Stimulated activated CD4-positive, alpha-beta T cell treated with anti-CD3 and anti-CD28 coated beads, Interleukin-15, amount 100 ng/mL, for 1 hour (primary cell): Measurements from ENCODE around the gene FECH.

Experiments used
- DNase-seq, 2 donors: peaks; one replicate each; pipeline ENCODE4 v3.0.0-alpha.2; 2020; ENCODE audit warnings: low read depth in 1 of 2, low spot score in 1 of 2

Gene FECH

DNA sequence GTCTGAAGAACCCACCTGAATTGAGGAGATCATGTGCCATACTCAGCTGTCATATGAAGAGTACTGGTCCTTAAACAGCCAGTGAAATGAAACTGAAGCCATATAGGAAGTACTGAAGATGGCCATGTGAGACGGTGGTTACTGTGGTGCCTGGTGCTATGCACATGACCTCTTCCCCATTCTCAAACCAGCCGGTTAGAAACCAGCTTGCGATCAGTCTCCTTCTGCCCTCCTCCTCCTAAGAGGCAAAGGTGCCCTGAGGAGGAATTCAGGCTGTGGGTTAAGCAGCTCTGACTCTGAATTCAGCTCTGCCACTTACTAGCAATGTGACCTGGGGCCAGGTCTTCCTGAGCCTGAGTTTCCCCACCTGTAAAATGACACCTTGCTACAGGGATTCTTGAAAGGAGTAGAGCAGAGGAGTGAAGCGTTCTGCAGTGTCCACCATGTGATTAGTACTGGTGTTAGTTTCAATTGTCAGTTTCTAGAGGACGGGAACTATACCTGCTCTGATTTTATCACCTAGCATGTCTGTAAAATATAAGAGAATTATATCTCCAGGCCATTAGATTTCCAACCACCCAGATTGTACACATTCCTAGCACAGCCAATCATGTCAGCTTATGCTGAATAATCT is 5.1 kb downstream of the FECH start:
- no peak for DNase-seq

DNA sequence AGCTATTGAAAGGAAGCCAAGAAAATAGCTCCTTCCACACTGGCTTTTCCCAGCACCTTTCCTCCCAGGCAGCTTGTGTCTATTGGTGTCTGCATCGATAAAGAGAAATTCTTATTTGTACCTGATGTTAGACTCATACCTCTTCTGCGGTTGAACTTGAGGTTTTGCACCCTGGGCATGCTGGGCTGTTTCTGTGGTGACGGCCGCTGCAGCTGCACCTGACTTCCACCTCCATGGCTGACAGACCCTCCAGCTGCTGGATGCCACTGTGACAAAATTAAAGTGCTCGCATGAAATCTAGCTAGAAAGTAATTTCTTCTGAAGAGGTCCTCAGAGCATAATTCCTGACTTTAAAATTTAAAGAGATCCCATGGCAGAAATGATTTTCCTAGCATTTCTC is 6.6 kb downstream of the FECH start:
- no peak for DNase-seq

DNA sequence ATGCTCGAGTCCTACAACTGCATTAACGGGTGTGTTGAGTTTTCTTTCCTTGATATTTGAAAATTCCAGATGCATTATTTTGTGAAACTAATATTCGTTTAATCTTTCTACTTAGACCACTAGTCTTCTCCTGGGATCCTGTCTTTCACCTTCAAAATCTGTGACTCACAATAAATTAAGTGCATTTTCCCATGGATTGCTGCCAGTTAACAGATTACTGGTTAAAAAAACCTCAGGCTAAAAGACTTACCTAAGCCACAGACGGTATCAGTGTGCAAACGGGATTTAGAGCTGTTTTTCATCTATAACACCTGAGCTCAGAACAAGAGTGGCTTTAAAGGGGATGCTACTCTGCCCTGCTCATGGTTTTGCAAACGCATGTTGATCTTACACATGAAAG is 10.2 kb downstream of the FECH start:
- no peak for DNase-seq

GRCh38 chr18:57575542-57575941 is 11.0 kb downstream of the FECH start:
- DNase-seq = no peak

- no peak for DNase-seq
Observed at GRCh38 chr18:57574866-57575265, 11.6 kb downstream of the FECH start.

DNA sequence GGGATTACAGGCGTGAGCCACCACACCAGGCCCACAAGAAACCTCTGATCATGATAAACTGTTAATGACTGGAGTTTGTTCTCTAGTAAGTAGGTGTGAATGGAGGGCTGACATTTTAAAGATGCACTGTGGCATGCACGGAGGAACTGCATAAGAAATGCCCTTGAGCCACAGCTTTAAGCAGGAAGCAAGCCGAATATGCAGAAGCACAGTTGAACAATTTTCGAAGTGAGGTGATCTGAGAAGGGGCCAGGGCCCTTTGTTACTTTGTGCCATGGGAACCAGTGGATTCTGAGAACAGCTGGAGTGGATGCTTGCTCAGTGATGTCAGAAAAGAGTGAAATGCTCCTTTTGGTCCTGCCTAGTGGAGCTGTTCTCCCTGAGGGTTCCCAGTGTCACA is 16.3 kb downstream of the FECH start:
- DNase-seq = no peak

GRCh38 chr18:57569133-57569532 is 17.4 kb downstream of the FECH start:
- DNase-seq = no peak

DNA sequence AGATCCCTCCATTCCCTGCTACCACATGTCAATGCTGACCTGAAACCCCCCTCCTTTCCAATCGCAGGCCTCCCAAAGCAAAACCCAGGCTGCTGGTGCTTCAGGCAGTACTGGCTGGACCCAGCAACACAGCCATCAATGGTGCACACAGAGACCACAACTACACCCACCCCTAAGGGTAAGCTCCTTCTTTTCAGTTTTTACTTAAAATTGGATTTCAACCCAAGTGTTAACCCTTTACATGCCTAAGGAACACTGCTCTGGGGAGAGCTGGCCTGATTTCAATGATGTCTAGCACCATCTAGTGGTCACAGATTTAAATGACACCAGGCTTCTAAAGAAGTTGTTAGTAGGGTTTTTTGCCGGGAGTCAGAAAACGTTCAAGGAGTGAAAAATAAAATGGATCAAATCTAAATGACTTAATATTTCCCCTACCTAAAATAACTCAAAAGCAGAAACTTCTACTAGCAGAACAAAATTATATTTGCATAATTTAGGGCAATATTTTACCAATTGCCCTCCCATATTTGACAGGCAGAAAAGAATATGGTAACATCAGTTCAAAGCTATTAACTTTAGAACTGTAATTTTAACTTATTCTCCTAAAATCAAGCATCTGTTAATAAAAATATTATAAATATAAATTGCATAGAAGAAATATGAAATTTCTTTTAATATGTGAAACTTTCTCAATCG is 24.6 kb downstream of the FECH start:
- DNase-seq = no peak

DNA sequence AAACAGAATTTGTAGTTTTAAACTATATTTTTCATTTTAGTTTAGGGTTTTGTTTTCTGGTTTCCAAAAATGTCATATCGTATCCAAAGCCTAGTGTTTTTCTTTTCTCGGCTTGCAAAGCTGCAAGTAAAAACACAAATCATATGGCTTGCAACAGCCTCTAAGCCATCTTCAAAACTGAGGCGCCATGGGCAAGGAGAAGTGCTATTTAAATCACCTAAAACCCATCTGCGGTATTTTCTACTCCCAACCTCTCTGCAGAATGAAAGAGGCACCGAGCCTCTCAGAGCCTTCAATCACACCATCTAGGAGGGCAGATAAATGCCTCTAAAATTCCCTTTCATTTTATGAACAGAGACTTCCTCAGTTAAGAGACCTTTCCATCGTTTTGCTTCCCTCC is 25.2 kb downstream of the FECH start:
- no peak for DNase-seq

DNA sequence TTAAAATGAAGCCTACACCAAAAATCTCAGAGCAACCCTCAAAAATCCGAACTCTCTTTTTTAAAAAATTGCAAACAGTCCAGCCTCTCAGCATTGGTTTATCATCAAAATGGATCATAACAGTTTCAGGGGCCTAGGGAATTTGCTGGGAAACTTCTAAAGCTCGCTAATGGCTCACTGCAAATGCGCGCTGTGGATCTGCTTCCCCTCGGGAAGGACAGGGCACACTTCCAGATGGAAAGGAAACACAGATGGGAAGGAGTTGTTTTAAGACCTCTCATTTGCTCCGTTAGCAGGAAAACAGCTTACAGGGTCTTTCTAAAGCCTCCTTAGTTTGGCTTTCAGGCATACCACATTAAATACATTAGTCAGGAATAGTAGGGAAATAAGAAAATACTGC is 27.2 kb downstream of the FECH start:
- DNase-seq = no peak

- no peak for DNase-seq
Observed at GRCh38 chr18:57555134-57555533, 31.4 kb downstream of the FECH start.

GRCh38 chr18:57550510-57550909 is 36.0 kb downstream of the FECH start:
- no peak for DNase-seq

DNA sequence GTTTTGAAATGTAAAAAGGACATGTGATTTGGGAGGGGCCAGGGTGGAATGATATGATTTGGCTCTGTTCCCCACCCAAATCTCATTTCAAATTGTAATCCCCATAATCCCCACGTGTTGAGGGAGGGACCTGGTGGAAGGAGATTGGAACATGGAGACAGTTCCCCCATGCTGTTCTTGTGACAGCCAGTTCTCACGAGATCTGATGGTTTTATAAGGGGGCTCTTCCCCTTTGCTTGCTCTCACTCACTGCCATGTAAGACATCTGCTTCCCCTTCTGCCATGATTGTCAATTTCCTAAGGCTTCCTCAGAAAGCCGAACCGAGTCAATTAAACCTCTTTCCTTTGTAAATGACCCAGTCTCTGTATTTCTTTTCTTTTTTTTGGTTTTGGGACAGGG is 39.2 kb downstream of the FECH start:
- DNase-seq = no peak

DNA sequence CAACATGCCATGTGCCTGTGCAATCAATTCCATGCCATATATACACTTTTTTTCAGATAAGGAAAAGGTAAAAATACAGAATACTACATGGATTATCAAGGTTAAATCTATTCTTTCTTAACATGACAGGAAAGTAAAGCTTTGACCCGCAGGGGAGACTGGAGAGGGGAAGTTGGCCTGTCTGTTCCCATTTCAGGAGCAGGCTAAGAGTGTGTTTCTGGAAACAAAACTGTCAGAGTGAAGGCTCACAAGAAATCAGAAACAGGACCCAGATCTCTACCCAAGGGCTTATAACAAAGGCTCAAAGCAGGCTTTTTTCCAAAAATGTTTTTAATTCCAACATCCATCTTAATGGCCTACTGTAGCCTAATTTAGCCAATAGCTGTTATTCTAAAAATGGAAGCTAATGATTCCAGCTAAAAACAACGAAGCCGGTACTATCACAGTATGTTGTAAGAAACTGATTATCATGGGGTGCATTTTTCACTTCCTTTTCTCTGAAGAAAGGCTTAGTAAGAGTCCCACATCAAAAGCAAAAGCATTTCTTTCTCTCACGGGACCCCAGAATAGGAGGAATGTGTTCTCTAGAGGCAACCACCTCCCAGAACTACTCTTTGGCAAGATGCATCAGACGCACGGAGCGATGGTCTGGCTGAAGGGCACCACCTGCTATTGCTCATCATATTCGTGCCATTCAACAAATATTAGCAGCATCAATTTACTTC is 41.4 kb downstream of the FECH start:
- no peak for DNase-seq

GRCh38 chr18:57543560-57543959 is 42.9 kb downstream of the FECH start:
- no peak for DNase-seq

- no peak for DNase-seq
Observed at GRCh38 chr18:57542812-57543427, 43.6 kb downstream of the FECH start.

GRCh38 chr18:57542126-57542525 is 44.4 kb downstream of the FECH start:
- no peak for DNase-seq

- DNase-seq = no peak
Observed at GRCh38 chr18:57539702-57540101, 46.8 kb downstream of the FECH start.

GRCh38 chr18:57538614-57539013 is 47.9 kb downstream of the FECH start:
- DNase-seq = no peak

DNA sequence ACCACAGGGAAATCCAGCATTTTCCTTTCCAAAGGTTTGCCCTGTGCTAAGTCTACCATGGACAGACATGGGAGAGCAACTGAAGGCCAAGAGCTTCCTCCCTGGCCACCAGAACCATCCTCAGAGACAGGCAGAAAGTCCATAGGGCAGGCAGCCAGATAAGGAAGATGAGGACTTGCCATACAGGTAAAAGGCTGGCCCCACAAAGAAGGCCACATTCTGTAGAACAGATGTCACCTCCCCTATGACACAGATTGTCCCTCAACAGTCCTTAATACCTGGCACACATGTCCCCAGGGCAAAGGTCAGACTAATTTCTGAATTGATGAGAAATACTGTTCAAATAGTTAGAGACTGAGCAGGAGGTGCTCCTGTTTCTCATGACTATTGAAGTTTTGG is 52.0 kb downstream of the FECH start:
- DNase-seq = no peak

DNA sequence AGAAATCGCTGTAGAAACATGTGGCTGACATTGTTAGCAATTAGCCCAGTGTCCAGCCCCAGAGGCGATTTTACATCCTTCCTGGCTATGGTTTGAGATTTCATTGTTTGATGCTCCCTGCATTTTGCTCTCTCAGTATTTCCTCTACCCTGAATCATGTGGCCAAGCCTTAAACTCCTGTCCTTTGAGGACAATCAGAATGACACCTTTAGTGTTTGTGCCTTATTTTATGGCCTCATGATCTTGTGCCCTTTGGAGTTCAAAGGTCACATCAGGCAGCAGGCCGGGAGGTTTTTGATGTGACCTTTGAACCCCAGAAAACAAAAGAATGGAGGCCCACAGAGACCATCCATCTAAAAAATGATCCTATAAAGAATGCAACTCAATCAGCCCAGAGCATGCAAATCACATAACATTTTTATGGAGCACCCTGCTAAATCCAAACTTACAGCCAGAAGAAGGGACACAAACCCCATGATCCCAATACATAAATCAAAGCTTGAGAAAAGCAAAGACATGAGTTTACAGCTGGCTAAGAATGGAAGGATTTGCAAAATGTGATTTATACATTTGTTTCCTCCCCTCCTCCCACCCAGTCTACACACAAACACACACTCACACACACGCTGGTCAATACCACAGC is 52.5 kb downstream of the FECH start:
- no peak for DNase-seq
